HG03097 (cell line): ENCODE results near the gene CCNJ.

Experiments
- ATAC-seq: cut with Tn5 transposase; IDR thresholded peaks from one replicate; pipeline ENCODE4 v1.9.1; 2021; ENCODE audit not compliant: unreplicated experiment, low FRiP score

The CCNJ gene

DNA sequence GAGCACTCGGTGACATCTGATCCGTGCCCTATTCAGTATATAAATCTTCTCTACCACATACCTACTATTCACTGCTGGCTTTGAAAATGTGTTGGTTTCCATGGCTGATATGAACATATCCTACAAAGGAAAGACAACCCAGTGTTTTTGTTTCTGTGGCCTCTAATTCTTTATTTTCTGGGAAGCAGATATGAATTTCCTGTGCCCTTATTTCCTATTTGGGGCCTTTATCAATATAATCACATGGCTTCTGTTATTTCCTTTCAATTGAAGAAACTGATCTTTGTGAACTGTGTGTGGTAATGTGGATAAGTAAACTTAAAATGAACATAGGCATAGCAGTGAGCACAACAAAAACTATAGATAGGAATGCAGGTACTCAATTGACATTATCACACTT, 10.6 kb downstream of the CCNJ start:
- no peak for ATAC-seq

DNA sequence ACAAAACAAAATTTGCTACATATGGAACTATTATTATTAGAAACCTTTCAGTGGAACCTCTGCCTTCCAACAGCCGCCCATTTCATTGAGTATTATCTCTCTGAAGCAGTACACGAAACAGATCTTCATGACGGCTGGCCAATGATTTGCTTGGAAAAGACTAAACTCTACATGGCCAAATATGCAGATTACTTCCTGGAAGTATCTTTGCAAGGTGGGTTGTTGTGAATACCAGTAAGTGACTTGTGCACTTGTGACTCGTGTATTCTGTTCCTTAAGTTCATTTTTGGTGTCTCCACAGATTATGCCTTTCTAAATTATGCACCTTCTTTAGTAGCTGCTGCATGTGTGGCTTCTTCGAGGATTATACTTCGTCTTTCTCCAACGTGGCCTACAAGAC, 13.4 kb downstream of the CCNJ start:
- no peak for ATAC-seq

DNA sequence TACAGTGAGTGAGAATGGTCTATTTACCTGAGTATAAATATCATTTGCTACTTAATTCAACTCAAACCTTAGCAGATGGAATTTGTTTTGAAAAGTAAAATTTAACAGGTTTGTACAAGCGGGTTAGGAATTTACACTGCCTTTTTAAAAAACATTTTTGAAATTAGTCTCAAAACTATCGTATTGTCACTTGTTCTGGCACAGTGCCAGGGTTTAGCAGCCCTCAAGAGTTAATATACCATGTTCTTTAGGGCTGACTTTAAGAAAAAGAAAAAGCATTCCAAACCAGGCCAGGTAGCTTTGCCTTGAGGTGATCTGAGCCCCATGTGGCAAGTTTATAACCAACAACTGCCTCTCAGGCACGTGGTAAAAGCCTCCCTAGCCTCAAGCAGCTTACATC, 17.8 kb downstream of the CCNJ start:
- ATAC-seq = no peak

DNA sequence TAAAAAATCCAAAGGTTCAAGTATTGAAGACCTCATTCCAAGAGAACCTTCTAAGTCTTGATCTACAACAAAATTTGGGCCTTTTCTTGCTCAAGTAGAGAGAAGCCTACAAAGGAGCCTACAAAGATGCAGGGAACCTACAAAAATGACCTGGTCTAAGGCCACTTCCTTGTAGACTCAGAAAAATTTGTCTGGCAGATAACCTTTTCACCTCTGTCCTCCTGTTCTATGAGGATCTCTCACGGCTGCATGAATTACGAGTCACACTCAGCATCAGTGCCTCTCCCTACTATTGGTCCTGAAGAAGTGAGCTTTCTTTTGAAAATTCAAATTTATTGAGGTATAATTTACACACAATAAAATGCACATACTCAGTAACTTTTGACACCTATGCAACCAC, 29.3 kb downstream of the CCNJ start:
- ATAC-seq = no peak

DNA sequence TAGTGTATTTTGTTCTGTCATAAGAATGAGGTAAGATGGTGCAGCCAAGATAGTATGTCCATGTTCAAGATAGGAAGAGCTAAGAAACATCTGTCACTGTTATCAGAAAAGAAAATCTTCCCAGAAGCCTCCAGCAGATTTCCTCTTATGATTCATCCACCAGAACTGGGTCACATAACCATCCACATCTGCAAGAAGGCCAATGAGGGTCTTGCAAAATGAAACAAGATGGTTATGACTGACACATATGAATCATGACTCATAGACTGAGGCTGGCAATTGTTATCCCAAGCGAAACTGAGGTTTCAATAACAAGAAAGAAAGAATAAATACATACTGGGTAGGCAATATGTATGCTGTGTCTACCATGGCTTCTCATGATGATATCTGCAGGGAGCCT, 30.3 kb downstream of the CCNJ start:
- no peak for ATAC-seq

DNA sequence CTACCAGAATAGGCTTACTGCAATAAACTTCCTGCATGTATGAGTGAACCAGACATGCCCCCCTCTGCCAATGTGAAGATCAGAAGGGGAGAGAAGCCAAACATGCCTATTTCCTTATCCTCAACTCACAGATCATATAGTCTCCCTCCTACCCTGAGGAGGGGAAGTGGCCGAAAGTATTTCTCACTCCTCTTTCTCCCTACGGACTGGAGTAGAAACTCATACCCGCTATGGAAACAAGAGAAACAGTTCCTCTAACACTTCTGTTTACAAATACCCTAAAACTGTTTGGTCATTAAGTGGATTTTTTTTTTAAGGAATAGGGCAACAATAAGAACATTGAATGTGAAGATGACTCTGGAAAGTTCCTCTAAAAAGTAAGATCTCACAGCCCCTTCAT, 31.4 kb downstream of the CCNJ start:
- no peak for ATAC-seq

DNA sequence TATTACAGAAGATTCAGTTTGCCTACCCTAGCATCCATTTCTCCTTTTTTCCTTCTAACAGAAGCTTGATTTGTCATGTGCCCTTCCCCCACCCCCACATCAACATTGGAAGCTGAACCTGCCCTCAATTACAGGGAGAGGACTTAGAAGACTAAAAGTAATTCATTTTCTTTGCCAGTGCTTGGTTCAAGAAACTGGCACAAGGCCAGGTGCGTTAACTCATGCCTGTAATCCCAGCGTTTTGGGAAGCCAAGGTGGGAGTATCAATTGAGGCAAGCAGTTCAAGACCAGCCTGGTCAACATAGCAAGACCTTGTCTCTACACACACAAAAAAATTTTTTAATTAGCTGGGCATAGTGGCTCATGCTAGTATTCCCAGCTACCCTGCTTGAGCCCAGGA, 32.6 kb downstream of the CCNJ start:
- no peak for ATAC-seq

DNA sequence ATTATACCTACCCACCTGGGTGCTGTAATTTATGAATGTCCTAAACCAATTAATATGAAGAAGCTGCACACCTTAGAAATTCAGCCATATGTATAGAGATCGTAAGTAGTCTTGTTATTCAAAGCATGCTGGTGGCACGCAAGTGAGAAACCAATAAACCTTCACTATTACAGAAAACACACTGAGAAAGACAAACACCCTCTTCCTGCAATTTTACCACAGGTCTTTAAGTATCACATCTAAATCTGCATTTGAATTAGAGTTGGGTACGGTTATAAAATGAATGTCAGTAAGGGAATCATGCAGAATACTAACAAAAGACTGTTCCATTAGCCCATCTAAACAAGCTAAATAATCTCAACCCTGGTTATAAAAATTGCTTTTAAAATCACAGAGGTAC, 33.8 kb downstream of the CCNJ start:
- ATAC-seq = no peak

DNA sequence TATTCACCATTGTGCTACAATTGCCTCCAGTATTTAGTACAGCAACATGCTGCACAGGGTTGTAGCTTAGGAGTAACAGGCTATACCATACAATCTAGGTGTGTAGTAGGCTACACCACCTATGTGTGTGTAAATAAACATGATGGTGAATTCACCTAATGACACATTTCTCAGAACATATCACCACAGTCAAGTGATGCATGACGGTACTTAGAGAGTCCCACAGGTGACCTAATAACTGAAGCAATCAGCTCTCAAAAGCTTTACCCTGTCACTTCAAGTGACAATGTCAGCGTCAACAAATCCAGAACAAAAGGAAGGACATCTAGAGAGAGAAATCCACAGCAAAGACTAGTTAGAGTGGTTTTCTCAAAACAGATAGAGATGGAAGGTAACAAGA, 38.8 kb downstream of the CCNJ start:
- no peak for ATAC-seq

DNA sequence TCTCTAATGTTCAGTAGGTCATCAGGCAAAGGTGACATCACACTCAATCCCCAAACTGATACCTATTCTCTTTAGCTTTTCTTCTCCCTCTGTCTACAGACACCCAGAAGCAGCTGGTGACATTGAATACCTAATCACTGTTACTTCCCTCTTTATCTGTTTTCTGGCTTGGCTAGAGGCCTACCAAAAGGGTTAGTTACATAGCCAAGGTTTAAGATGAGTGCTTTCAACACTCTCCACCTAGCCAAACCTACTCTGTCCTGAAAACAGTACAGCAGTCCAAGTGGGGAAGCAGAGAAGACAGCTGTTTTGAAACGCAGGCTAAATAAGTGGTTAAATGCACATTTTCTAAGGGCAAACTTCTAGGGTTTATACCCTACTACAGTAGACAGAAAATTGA, 39.4 kb downstream of the CCNJ start:
- ATAC-seq = no peak

DNA sequence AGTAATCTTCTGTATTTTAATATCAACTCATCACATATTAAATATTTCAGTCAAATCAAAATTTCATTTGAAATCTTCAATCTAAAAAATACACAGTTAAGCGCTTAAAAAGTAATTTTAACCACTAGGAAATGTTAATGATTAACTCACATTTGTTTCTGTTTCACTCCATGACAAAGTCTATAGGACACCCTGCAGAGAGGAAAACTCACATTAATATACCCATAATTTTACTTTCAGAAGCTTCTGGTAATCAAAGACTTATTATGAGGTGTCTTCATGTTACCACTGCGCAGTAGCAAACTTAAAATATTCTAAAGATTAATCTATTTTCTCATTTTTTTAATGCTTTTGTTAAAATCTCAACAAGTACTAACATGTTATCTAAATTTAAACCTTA, 45.7 kb downstream of the CCNJ start:
- ATAC-seq = no peak

DNA sequence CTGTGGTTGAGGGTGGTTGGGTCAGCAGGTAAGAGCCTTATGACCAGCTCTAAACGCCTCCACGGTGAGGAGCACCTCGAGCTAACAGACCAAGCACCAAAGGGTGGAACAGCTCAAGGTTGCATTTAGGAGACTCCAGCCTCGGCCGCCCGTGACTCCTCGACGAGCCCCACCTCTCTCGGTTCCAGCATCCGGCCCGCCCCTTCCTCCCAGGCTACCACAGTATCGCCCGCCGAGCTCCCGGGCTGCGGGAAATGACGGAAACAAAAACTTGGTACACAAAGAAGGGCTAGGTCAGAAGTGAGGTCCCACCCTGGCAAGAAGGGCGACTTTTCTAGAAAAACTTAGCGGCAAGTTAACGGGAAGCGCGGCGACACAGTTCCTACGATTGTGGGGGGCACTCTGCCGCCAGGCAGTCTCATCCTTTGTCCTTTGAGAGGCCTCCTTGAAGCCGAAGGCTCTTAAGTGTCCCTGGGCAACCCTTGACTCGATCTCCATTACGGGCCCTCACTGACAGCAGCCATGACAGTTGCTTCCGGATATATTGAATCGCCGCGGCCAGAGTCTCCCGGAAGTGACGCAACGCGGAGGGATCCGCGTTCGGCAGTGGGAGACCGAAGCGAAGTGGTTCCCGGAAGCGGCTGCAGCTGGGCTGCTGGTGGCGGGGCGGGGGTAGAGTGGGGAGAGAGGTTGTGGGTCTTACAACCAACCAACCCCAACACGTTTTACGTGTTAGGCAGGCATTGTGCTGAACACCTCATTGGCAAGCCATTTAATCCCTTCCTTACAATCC, 46.5 kb downstream of the CCNJ start:
- ATAC-seq = peak; percentile 69

DNA sequence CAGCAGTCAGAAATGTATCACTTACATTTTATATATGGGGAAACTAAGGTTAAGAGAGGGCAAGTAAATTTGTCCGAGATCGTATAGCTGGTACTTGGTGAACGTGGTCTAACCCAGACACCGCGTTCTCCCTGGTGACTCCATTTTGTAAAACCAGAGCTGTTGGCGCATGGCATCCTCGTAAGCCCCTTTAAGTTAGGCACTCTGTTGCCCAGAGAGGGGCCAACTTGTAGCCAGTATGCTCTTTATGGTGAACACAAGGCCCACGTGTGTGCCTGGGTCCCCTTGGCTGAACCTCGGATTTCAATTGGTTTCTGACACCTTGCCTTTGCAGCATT, 47.0 kb downstream of the CCNJ start:
- ATAC-seq = no peak

DNA sequence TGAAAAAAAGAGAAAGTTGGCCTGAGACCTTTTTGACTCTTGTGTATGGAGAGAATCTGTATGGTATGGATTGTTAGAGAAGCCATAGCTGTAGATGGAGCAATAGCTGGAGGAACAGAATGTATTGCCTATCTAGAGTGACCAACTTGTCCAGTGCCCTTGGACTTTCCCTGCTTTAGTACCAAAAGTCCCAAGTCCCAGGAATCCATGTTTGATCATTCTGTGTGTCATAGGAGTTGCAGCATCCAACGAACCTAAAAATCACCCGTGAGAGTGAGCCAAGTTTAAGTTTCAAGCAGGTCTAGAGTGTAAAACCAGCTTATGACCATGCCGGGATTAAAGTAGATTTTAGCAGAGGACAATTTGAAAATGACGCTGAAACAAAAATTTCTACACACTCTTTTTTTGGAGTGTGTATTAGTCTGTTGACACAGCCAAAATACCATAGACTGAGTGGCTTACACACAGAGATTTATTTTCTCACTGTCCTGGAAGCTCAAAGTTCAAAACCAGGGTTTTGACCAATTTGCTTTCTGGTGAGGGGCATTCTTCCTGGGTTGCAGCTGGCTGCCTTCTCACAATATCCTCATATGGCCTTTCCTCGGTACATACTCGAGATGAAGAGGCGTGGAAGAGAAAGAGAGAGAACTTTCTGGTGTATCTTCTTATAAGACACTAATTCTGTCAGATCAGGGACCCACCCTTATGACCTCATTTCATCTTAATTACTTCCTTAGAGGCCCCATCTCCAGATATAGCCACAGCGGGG, 49.8 kb downstream of the CCNJ start:
- no peak for ATAC-seq

DNA sequence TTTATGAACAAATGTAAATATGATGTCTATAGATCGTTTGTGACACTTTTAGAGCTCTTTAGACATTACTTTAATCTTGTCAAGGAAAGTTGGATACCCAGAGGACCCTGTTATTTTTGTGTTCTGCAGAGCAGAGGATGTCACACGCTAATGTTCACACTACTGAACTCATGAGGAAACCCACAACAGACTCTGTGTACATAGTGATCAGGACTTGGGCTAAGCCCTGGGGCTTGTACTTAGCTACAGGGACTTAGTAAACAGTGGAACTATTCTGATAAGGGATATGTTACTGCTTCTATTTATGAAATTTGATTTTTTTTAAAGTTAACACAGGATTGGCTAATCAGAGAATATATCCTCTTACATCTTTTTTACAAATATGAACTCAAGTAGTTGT, 50.6 kb downstream of the CCNJ start:
- no peak for ATAC-seq

DNA sequence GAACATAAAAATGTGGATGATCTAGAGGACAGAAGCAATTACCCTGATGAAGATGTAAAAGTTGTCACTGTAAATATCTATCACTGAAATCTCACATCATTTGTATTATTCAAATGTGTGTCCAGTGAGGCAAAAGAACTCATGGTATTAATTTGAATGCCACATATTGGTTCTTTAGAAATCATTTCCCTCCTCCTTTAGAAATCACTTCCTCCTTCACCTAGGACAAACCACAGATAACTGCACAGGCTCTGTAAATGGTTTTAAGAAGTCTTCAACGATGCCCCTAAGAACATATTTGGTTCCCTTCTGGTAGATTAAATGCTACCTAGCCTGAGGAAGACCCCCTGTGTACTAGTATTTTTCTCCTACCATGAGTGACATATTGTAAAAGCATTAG, 53.6 kb downstream of the CCNJ start:
- no peak for ATAC-seq

DNA sequence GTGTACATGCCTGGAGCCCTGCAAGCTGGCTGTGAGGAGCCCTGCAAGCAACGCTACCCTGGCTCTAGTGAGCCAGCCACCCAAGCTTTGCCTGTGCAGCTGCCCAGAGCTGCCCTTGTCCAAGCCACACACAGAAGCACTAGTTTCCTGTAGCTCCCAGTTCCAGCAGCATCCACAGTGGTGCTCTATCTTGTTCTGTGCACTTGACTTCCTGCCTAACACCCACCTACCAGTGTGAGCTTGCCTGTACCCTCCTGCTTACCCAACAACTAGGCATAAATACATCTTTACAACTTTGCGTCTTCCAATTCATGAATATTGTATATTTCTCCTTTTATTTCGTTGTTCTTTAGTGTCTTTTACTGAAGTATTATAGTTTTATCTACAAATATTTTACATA, 54.5 kb downstream of the CCNJ start:
- ATAC-seq = no peak

DNA sequence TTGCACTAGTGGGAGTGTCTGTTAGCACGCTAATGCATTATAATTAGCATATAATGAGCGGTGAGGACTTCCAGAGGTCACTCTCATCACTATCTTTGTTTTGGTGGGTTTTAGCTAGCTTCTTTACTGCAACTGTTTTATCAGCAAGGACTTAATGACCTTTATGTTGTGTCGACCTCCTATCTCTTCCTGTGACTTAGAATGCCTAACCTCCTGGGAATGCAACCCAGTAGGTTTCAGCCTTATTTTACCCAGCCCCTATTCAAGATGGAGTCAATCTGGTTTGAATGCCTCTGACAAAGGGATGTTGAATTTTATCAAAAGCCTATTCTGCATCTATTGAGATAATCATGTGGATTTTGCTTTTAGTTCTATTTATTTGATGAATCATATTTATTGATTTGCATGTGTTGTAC, 64.2 kb downstream of the CCNJ start:
- ATAC-seq = no peak
